Stimulated activated CD8-positive, alpha-beta memory T cell treated with anti-CD3 and anti-CD28 coated beads, Interleukin-4, amount 100 ng/mL, for 1 hour (primary cell): ENCODE measurements around the gene TP53TG3C.
"Not testable (repeated sequence)": the region's sequence is repeated elsewhere in the genome, so short reads cannot be mapped to it uniquely, and the experiment has no call there.

Experiments used
- DNase-seq, 2 donors: peaks; one replicate each; pipeline ENCODE4 v3.0.0-alpha.2; 2020; ENCODE audit warnings: low read depth in 2 of 2, low spot score in 1 of 2

TP53TG3C gene

GRCh38 chr16:33193926-33194325 is at the start of gene TP53TG3C:
Gene TP53TG3C, plus strand, starts transcription at chr16:33194226. Its CDS starts 68 bp downstream, at chr16:33194294.
- not testable (repeated sequence) for DNase-seq
